RWPE2 (cell line): ENCODE data around the gene GRAP2.

Experiments used
- ATAC-seq: fragments of 200-7000 bp; cut with Tn5 transposase; 3 replicates; pipeline ENCODE4 v1.9.1; 2021; ENCODE audit warnings: low read depth
- DNase-seq: peaks from one replicate; pipeline ENCODE4 v3.0.0-alpha.2; 2020; ENCODE audit warnings: low spot score
- H3K27ac ChIP-seq: fragments of 450-650 bp; 2 replicates; pipeline ENCODE4 v1.5.1; 2017; ENCODE audit warnings: mild to moderate bottlenecking; ENCODE audit not compliant: poor library complexity, severe bottlenecking
- H3K27me3 ChIP-seq: fragments of 250-450 bp; sonication (Bioruptor Pico); 2 replicates; pipeline ENCODE4 v1.5.1; 2021; ENCODE audit warnings: mild to moderate bottlenecking, moderate library complexity; ENCODE audit not compliant: insufficient read depth, poor library complexity, severe bottlenecking
- H3K36me3 ChIP-seq: fragments of 250-450 bp; sonication (Bioruptor Pico); 2 replicates; pipeline ENCODE4 v1.5.1; 2020; ENCODE audit warnings: low read depth, mild to moderate bottlenecking, moderate library complexity
- H3K4me1 ChIP-seq: fragments of 250-450 bp; sonication (Bioruptor Pico); 2 replicates; pipeline ENCODE4 v1.5.1; 2021; ENCODE audit warnings: mild to moderate bottlenecking, moderate library complexity; ENCODE audit not compliant: insufficient read depth, poor library complexity, severe bottlenecking
- H3K4me3 ChIP-seq: fragments of 250-450 bp; sonication (Bioruptor Pico); 2 replicates; pipeline ENCODE4 v1.5.1; 2021; ENCODE audit warnings: mild to moderate bottlenecking, moderate library complexity; ENCODE audit not compliant: severe bottlenecking
- H3K9me3 ChIP-seq: fragments of 250-450 bp; sonication (Bioruptor Pico); 2 replicates; pipeline ENCODE4 v1.5.1; 2021; ENCODE audit warnings: mild to moderate bottlenecking, moderate library complexity; ENCODE audit not compliant: severe bottlenecking
- TF ChIP-seq, protein P1 (sequence below): fragments of 450-650 bp; IDR thresholded peaks from one replicate; pipeline ENCODE4 v1.5.1; 2017; ENCODE audit warnings: mild to moderate bottlenecking, moderate library complexity; ENCODE audit not compliant: poor library complexity, severe bottlenecking

GRAP2 gene

DNA sequence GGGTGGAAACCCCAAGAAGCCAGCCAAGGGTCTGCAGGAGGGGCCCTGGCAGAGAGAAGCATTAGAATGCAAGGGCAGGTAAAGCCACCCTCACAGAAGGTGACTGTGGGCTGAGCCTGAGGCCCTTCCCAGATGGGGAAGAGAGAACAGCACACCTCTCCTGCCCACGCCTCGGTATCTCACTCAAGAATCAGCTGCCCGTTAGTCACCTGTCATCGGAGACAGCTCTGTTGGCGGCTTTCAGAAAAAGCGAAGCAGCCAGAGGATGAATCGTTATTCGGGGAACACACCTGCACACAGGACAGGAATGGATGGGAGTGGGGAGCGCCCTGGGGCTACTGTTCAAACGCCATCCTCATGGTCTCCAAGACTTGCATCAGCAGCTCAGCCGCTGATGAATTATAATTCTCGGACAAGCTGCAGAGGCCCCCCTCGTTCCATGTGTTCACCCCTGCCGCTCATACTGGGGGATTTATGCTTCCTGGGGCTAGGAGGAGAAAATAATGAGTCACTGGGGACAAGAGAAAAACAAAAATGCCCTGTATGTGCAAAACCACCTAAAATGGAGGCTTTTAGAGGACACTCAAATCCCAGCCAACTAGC, 37.7 kb downstream of the GRAP2 start:
- no peaks in the 10 kb centered on the region for H3K36me3 ChIP-seq
- DNase-seq = no peak
- H3K27me3 ChIP-seq = peaks cover 23% of the 10 kb centered on the region
- no peak overlapping the region for H3K4me3 ChIP-seq
- H3K4me1 ChIP-seq = no peaks in the 10 kb centered on the region
- no peak overlapping the region for H3K27ac ChIP-seq
- TF ChIP-seq, protein P1, sequence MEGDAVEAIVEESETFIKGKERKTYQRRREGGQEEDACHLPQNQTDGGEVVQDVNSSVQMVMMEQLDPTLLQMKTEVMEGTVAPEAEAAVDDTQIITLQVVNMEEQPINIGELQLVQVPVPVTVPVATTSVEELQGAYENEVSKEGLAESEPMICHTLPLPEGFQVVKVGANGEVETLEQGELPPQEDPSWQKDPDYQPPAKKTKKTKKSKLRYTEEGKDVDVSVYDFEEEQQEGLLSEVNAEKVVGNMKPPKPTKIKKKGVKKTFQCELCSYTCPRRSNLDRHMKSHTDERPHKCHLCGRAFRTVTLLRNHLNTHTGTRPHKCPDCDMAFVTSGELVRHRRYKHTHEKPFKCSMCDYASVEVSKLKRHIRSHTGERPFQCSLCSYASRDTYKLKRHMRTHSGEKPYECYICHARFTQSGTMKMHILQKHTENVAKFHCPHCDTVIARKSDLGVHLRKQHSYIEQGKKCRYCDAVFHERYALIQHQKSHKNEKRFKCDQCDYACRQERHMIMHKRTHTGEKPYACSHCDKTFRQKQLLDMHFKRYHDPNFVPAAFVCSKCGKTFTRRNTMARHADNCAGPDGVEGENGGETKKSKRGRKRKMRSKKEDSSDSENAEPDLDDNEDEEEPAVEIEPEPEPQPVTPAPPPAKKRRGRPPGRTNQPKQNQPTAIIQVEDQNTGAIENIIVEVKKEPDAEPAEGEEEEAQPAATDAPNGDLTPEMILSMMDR = no peak
- ATAC-seq = no peak
- H3K9me3 ChIP-seq = no peaks in the 10 kb centered on the region

DNA sequence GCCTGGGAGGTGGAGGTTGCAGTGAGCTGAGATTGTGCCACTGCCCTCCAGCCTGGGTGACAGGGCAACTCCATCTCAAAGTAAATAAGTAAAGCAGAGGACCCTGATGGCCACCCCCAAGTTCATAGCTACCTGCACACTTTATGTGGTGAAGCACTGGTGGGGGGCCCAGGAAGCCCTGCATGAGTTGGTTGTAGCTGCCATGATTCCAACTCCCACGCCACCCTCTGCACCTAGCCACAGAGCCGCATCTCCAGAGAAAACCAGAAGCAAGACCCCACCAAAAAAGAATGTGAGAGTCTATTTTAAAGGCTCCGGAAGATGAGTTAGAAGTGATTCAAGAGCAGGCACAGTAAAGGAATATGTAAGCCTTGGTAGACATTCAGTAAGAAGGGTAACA, 38.9 kb downstream of the GRAP2 start:
- DNase-seq (no peak), ATAC-seq (no peak)
- H3K27me3 ChIP-seq = peaks cover 15% of the 10 kb centered on the region
- no peaks in the 10 kb centered on the region for H3K36me3 ChIP-seq
- no peak overlapping the region for H3K27ac ChIP-seq
- no peaks in the 10 kb centered on the region for H3K4me1 ChIP-seq
- H3K9me3 ChIP-seq = no peaks in the 10 kb centered on the region
- H3K4me3 ChIP-seq = no peak overlapping the region
- TF ChIP-seq, protein P1 = no peak

DNA sequence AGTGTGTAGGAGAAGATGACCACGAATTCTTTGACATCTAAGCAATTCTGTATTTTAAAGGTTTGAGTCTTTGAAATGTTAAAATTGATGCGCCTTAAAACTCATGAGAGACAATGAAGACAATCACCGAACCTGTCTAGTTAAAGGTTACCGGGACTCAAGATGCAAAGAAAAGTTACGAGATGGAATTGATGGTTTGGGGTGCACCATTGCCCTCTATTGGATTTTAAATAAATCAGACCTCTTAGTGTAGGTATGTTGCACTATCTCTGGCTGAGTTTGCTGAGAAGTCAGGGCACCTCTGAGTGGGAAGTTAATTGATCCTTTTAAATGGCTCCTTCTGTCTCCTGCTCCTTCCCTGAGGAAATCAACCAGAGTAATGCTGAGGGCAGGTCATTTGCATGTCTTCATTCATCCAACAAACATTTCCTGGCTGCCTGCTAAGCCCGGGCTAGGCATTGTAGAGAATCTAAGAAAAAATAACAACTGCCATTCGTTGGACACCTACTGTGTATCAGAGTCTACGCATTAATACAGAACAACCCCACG, 39.9 kb downstream of the GRAP2 start:
- Histone ChIP-seq H3K4me1 (no peaks in the 10 kb centered on the region), H3K9me3 (no peaks in the 10 kb centered on the region), H3K27ac (no peak overlapping the region), H3K36me3 (no peaks in the 10 kb centered on the region), H3K4me3 (no peak overlapping the region), H3K27me3 (peaks cover 8% of the 10 kb centered on the region)
- DNase-seq (no peak), ATAC-seq (no peak)
- TF ChIP-seq, protein P1 = no peak

DNA sequence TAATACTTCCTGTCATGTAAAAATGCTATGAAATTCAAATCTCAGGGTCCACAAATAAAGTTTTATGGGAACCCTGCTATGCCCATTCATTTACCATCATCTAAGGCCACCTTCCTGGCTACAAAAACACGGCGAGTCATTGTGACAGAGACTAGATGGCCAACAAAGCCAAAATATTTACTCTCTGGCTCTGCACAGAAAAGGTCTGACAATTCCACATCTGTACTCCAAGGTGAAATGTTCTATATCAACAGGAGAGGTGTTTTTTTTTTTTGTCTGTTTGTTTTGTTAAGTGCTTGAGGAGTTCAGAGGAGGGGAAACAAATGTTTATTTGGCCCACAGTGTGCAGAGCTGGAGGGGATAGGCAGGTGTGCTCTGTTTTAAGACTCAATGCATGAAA, 40.7 kb downstream of the GRAP2 start:
- no peak for DNase-seq
- no peaks in the 10 kb centered on the region for H3K9me3 ChIP-seq
- no peaks in the 10 kb centered on the region for H3K4me1 ChIP-seq
- H3K36me3 ChIP-seq = no peaks in the 10 kb centered on the region
- TF ChIP-seq, protein P1 = no peak
- peaks cover 8% of the 10 kb centered on the region for H3K27me3 ChIP-seq
- no peak for ATAC-seq
- no peak overlapping the region for H3K4me3 ChIP-seq
- H3K27ac ChIP-seq = no peak overlapping the region
